OCI-M1 (cell line): Measurements from ENCODE around the gene SF3A2.

Experiments
- DNase-seq: peaks from one replicate; lab custom pipeline; 2025; lab: John Stamatoyannopoulos, UW

The SF3A2 gene

GRCh38 chr19:2291185-2291751 lies 54.6 kb downstream of the SF3A2 start:
- DNase-seq: no peak

- DNase-seq: no peak
Observed at GRCh38 chr19:2294687-2295335, 58.2 kb downstream of the SF3A2 start.

- no peak for DNase-seq
Observed at GRCh38 chr19:2296141-2296540, 59.5 kb downstream of the SF3A2 start.
